ENCODE data around the gene FOXO1.
"Not testable (repeated sequence)": the region's sequence is repeated elsewhere in the genome, so short reads cannot be mapped to it uniquely, and the experiment has no call there.

Gene FOXO1

GRCh38 chr13:40666045-40666932, at the start of gene FOXO1:
Gene FOXO1, minus strand, starts transcription at chr13:40666641. Its CDS starts 429 bp downstream, at chr13:40666212.
- peak; percentile 23 to 60 for DNase-seq

DNA sequence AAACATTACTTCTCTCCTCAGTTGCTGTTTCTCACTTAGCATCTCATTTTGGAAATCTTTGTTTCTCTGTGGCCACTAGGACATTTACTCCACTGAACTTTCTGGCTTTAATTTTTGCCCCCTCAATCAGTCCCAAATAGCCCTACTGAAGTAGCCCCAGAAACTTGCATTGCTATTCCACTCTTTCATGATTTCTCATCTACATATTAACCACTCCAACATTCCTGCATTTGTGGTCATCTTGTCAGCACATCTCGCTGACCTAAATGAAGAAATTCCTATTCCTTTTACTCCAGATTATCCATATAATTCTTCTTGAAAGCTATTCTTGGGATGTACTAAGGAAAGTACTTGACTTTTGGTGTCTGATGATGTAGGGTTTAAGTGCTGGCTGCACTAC, 48.0 kb upstream of the FOXO1 start:
- DNase-seq: not testable (repeated sequence)

- DNase-seq: no peak
Observed at GRCh38 chr13:40706439-40706838, 40.0 kb upstream of the FOXO1 start.

DNA sequence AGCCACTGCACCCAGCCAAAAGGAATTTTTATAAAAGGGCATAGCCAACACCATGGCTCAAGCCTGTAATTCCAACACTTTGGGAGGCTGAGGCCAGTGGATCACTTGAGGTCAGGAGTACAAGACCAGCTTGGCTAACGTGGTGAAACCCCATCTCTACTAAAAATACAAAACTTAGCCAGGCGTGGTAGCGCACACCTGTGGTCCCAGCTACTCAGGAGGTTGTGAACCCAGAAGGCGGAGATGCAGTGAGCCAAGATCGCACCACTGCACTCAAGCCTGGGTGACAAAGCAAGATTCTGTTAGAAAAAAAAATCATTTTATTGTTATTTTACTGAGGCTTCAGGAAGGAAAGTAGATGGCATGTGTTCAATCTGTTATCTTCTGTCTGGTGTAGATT, 31.3 kb upstream of the FOXO1 start:
- no peak for DNase-seq

DNA sequence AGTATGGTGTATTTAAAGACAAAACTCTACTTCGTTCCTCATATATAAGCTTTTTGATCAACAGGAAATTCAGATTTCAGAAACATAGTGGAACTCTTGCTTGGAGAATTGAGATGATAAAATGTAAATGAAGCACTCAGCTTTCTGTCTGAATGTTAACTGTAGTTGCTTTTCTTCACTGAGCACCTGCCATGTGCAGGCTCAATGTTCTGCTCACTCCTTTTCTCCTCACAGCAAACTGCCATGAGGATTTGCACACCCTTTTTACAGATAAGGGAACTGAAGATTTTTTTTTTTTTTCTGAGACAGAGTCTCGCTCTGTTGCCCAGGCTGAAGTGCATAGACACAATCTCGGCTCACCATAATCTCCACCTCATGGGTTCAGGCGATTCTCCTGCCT, 28.0 kb upstream of the FOXO1 start:
- DNase-seq: no peak

- DNase-seq: peak in 1 of 2 experiments; percentile 7
Observed at GRCh38 chr13:40692946-40693345, 26.5 kb upstream of the FOXO1 start.

DNA sequence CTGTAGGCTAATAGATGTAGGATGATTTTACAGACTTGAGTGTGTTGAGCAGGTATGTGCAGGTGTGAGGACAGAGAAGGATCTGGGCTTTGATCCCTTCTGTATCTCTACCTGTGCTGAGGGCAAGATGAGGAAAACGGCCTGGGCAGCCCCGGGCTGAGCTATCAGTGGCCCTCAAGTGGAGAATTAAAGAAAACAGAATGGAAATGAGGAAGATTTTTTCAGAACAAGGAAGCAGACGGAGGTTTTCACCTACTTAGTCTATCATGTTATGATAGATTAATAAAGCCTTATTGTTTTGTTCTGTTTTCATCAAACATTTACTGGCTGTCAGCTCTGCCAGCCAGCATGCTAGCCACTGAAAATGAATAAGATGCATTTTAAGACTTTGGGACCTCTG, 22.3 kb upstream of the FOXO1 start:
- no peak for DNase-seq

- DNase-seq: peak in 1 of 2 experiments; percentile 59
Observed at GRCh38 chr13:40682449-40683240, 16.2 kb upstream of the FOXO1 start.

DNA sequence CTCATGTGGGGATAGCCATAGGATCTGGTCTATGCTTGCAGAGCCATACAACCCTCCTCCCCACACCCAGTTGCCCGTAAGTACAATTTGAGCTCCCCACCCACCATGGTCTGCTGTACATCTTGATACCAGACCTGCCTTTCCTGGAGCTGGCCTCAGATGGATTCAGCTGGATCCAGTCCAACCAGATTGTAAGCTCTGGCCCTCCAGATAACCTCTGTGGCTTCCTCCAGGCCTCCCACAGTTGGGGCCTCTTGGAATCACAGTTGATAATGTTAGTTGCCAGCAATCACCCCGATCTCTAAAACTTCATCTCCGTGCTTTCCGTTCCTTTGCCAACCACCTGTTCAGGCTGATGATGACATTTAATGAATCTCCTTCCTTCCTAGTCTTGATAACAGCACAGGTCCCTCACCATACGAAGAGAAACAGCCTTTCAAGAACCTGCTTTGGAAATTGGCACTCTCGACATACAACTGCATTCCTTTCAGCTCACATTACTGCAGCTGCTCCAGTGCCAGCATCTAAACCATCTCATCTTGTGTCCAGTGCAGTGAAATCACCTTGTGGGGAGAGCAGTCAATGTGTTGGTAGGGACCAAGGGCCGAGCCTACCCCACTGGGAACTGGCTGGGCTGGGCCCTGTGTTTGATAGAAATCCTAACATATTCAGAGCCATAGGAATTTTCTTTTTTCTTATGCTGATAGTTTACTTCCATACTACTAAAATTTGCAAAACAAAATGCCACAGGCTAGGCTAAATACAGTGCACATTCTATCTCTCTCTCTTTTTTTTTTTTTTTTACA, 15.1 kb upstream of the FOXO1 start:
- DNase-seq: no peak

DNA sequence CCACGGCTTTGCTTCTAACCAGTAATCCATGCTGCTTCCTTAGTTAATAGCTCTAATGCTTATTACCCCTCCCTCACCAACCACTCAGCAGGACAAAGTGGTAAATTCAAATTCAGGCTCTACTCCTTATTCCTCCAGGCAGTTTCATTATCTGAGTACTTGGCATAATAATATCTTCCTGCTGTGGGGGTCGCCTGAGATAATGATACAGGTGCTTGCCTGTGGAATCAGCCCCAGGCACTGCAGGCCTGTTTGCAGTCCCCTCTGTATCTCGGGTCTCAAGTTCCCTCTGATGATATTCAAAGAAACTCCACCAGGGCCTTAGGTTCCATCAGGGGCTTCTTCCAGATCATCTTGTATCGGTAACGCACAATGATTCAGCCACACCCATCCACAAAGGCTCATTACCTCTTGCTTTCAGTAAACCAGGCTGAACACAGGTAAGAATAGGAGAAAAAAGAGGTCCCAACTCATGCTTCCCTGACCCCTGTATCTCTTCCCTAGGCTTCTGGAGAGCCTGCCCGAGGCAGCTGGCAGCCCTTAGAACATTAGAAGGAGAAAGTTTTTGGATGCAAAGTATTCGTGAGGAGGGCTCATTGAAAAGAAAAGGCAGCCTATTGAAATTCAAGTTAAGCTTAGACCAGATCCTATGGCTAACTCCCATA, 14.3 kb upstream of the FOXO1 start:
- DNase-seq: no peak

DNA sequence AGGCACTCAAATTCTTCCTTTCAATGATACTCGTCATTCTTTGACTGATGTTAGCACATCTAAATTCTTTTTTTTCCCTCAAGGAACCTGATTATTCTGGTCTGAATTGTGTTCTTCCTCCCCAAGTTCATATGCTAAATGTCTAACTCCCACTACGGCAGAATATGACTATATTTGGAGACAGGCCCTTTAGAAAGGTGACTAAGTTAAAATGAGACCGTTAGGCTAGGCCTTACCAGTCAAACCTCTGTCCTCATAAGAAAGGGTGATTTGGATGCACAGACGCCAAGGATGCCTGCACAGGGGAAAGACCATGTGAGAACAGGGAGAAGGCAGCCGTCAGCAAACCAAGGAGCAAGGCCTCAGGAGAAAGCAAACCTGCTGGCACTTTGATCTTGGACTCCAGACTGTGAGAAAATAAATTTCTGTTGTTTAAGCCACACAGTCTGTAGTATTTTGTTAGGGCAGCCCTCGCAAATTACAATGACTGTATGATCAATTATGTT, 13.1 kb upstream of the FOXO1 start:
- DNase-seq: no peak

GRCh38 chr13:40677064-40677463, 10.6 kb upstream of the FOXO1 start:
- DNase-seq: no peak

- DNase-seq: no peak
Observed at GRCh38 chr13:40676007-40676406, 9.6 kb upstream of the FOXO1 start.

DNA sequence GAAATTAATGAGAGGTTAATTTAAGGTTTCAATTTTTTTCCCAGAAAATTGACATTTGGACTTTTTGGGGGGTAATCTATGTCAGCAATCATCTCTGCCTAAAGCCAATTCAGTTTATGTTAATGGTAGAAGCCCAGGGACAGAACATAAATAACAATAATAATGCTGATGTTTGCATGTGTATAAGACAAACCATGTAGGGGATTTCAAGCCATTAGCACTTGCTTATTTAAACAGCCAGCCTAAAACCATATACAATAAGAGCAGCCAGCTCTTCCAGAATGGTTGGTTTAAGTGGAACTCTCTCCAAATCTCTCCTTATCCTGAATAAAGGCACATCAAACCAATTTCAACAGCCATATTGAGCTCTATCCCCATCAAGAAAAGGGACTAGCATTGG, 7.0 kb upstream of the FOXO1 start:
- no peak for DNase-seq

DNA sequence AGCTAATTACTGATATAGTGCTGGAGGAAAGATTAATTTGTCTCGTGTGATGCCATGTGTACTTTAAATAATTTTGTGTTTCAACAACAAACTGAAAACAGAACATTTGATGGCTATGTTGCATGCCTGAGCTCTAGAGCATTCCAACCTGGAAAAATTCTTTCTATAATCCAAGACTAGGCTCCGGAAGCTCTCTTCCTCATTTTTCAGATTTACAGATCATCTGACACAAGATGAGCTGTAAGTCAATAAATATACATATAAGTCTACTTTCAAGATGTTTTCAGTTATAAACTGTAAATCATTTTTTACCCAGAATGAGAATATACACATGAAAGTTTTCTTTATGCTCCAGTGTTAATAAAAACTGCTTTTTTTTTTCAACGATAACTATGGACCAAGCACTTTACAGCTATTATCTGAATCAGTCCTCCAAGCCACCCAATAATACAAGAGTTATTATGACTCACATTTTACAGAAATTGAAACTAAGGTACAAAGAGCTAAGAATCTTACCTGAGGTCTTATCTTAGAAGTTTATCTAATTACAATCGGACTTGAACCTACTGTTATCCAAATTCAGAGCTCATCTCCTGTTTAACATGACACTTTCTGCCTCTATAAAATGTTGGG, 6.4 kb upstream of the FOXO1 start:
- no peak for DNase-seq

- DNase-seq: peak in 1 of 2 experiments; percentile 54
Observed at GRCh38 chr13:40671956-40672764, 5.7 kb upstream of the FOXO1 start.

- DNase-seq: no peak
Observed at GRCh38 chr13:40670307-40670706, 3.9 kb upstream of the FOXO1 start.

GRCh38 chr13:40668335-40668734, 1.9 kb upstream of the FOXO1 start:
- DNase-seq: peak in 1 of 2 experiments; percentile 47

- DNase-seq: no peak
Observed at GRCh38 chr13:40667622-40667978, 1.2 kb upstream of the FOXO1 start.

GRCh38 chr13:40666933-40667621, 636 bp upstream of the FOXO1 start:
- peak in 1 of 2 experiments; percentile 60 for DNase-seq

All from SW 1271 (cell line).